Neural cell (in vitro differentiated cells): ENCODE data around the gene ERGIC2. TPM values are rescaled to one million over a fixed set of nuclear protein-coding genes. Genes with fewer than 3 reads are reported as not detected.

ENCODE experiments used
- H2AFZ ChIP-seq: fragments of 200-600, 300-800 bp; sonication (generic), shearing (Covaris generic); 2 replicates; pipeline ENCODE4 v1.6.0; 2014; ENCODE audit warnings: low read depth, mild to moderate bottlenecking, antibody characterized with exemption, low read length, moderate library complexity
- H3F3A ChIP-seq: fragments of 200-600 bp; shearing (Covaris generic); 2 replicates; pipeline ENCODE4 v1.6.1; 2016; ENCODE audit warnings: mild to moderate bottlenecking, moderate library complexity, mixed read lengths, antibody characterized with exemption, low read length; ENCODE audit not compliant: insufficient read depth, poor library complexity, severe bottlenecking
- H3K27ac ChIP-seq: fragments of 200-600, 300-800 bp; sonication (generic), shearing (Covaris generic); 2 replicates; pipeline ENCODE4 v1.5.1; 2014; ENCODE audit warnings: mild to moderate bottlenecking, low read length, moderate library complexity
- H3K27me3 ChIP-seq: fragments of 300-800, 200-600 bp; sonication (generic), shearing (Covaris generic); 2 replicates; pipeline ENCODE4 v1.6.0; 2014; ENCODE audit warnings: mild to moderate bottlenecking, low read depth, low read length, moderate library complexity; ENCODE audit not compliant: insufficient read depth
- H3K36me3 ChIP-seq: fragments of 300-800, 200-600 bp; sonication (generic), shearing (Covaris generic); 2 replicates; pipeline ENCODE4 v1.5.1; 2014; ENCODE audit warnings: mild to moderate bottlenecking, antibody characterized with exemption, low read length, moderate library complexity; ENCODE audit not compliant: insufficient read depth
- H3K4me2 ChIP-seq: fragments of 300-800, 200-600 bp; sonication (generic), shearing (Covaris generic); 2 replicates; pipeline ENCODE4 v1.6.0; 2014; ENCODE audit warnings: mild to moderate bottlenecking, low read length
- H3K4me3 ChIP-seq: fragments of 300-800, 200-600 bp; sonication (generic), shearing (Covaris generic); 2 replicates; pipeline ENCODE4 v1.5.1; 2014; ENCODE audit warnings: mild to moderate bottlenecking, low read length, moderate library complexity
- H3K79me2 ChIP-seq: fragments of 200-600 bp; shearing (Covaris generic); replicated peaks from 2 replicates; pipeline ENCODE4 v1.6.0; 2014; ENCODE audit warnings: mild to moderate bottlenecking, low read length, moderate library complexity; ENCODE audit not compliant: insufficient read depth
- H3K9ac ChIP-seq: fragments of 300-800, 200-600 bp; sonication (generic), shearing (Covaris generic); 2 replicates; pipeline ENCODE4 v1.6.1; 2016; ENCODE audit warnings: mild to moderate bottlenecking, low read length, mixed read lengths
- H3K9me2 ChIP-seq: fragments of 200-600 bp; shearing (Covaris generic); 2 replicates; pipeline ENCODE4 v1.6.1; 2016; ENCODE audit warnings: mild to moderate bottlenecking, low read length, mixed read lengths; ENCODE audit not compliant: insufficient read depth
- H3K9me3 ChIP-seq: fragments of 200-600, 300-800 bp; sonication (generic), shearing (Covaris generic); 2 replicates; pipeline ENCODE4 v1.6.1; 2016; ENCODE audit warnings: mild to moderate bottlenecking, mixed run types, low read length, moderate library complexity, mixed read lengths
- H4K20me1 ChIP-seq: fragments of 200-600 bp; shearing (Covaris generic); 2 replicates; pipeline ENCODE4 v1.6.1; 2016; ENCODE audit warnings: mild to moderate bottlenecking, mixed run types; ENCODE audit not compliant: insufficient read depth
- EP300 ChIP-seq: fragments of 450-650 bp; conservative IDR thresholded peaks from 2 replicates; pipeline ENCODE4 v1.6.1; 2014; ENCODE audit warnings: antibody characterized with exemption, mild to moderate bottlenecking, moderate library complexity; ENCODE audit not compliant: poor library complexity, severe bottlenecking
- EZH2 ChIP-seq: fragments of 200-600, 300-800 bp; shearing (Covaris generic), sonication (generic); IDR thresholded peaks from 2 replicates; pipeline ENCODE4 v1.6.1; 2014; ENCODE audit warnings: antibody characterized with exemption, low read length, borderline replicate concordance, mild to moderate bottlenecking; ENCODE audit not compliant: insufficient read depth, poor library complexity, severe bottlenecking
- MXI1 ChIP-seq: fragments of 450-650 bp; conservative IDR thresholded peaks from 2 replicates; pipeline ENCODE4 v1.6.1; 2014; ENCODE audit warnings: antibody characterized with exemption, mild to moderate bottlenecking; ENCODE audit not compliant: poor library complexity, severe bottlenecking
- POLR2AphosphoS5 ChIP-seq: IDR thresholded peaks from 2 replicates; pipeline ENCODE4 v1.6.1; 2012
- RAD21 ChIP-seq: fragments of 450-650 bp; conservative IDR thresholded peaks from 2 replicates; pipeline ENCODE4 v1.6.1; 2014; ENCODE audit warnings: antibody characterized with exemption, mild to moderate bottlenecking, moderate library complexity
- SMC3 ChIP-seq: fragments of 450-650 bp; conservative IDR thresholded peaks from 2 replicates; pipeline ENCODE4 v1.6.1; 2014; ENCODE audit warnings: antibody characterized with exemption, mild to moderate bottlenecking, moderate library complexity; ENCODE audit not compliant: poor library complexity
- TAF1 ChIP-seq: IDR thresholded peaks from 2 replicates; pipeline ENCODE4 v1.6.1; 2012; ENCODE audit warnings: low read depth
- polyA plus RNA-seq: library from polyadenylated mRNA; depleted of rRNA; stranded (reverse); fragments of >200 nt; gene quantifications from 2 replicates; pipeline ENCODE4 v1.2.3, GENCODE V29; 2014
- TF ChIP-seq, protein P1 (sequence below): IDR thresholded peaks from 2 replicates; pipeline ENCODE4 v1.6.1; 2012; ENCODE audit warnings: borderline replicate concordance
- TF ChIP-seq, protein P2 (sequence below): fragments of 450-650 bp; IDR thresholded peaks from 2 replicates; pipeline ENCODE4 v1.5.1; 2014; ENCODE audit warnings: antibody characterized with exemption, mild to moderate bottlenecking, moderate library complexity; ENCODE audit not compliant: poor library complexity, severe bottlenecking

ERGIC2 gene
- polyA plus RNA-seq, 1 donor from 2014 or later: 106 TPM

GRCh38 chr12:29287622-29288021 lies 93.3 kb downstream of the ERGIC2 start:
- Histone ChIP-seq H3K27me3 (no peaks in the 10 kb centered on the region), H3F3A (no peaks in the 10 kb centered on the region), H3K9me2 (no peaks in the 10 kb centered on the region), H3K4me3 (no peak overlapping the region), H4K20me1 (no peaks in the 10 kb centered on the region), H3K36me3 (no peaks in the 10 kb centered on the region), H3K4me2 (no peak overlapping the region), H3K27ac (no peak overlapping the region), H3K9me3 (no peaks in the 10 kb centered on the region), H2AFZ (no peak overlapping the region), H3K79me2 (no peaks in the 10 kb centered on the region), H3K9ac (no peak overlapping the region)
- no peak for TF ChIP-seq EZH2
- TF ChIP-seq, protein P1, sequence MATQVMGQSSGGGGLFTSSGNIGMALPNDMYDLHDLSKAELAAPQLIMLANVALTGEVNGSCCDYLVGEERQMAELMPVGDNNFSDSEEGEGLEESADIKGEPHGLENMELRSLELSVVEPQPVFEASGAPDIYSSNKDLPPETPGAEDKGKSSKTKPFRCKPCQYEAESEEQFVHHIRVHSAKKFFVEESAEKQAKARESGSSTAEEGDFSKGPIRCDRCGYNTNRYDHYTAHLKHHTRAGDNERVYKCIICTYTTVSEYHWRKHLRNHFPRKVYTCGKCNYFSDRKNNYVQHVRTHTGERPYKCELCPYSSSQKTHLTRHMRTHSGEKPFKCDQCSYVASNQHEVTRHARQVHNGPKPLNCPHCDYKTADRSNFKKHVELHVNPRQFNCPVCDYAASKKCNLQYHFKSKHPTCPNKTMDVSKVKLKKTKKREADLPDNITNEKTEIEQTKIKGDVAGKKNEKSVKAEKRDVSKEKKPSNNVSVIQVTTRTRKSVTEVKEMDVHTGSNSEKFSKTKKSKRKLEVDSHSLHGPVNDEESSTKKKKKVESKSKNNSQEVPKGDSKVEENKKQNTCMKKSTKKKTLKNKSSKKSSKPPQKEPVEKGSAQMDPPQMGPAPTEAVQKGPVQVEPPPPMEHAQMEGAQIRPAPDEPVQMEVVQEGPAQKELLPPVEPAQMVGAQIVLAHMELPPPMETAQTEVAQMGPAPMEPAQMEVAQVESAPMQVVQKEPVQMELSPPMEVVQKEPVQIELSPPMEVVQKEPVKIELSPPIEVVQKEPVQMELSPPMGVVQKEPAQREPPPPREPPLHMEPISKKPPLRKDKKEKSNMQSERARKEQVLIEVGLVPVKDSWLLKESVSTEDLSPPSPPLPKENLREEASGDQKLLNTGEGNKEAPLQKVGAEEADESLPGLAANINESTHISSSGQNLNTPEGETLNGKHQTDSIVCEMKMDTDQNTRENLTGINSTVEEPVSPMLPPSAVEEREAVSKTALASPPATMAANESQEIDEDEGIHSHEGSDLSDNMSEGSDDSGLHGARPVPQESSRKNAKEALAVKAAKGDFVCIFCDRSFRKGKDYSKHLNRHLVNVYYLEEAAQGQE: no peak
- TF ChIP-seq MXI1: no peak
- TF ChIP-seq RAD21: no peak
- TF ChIP-seq EP300: no peak
- TF ChIP-seq POLR2AphosphoS5: no peak
- TF ChIP-seq, protein P2, sequence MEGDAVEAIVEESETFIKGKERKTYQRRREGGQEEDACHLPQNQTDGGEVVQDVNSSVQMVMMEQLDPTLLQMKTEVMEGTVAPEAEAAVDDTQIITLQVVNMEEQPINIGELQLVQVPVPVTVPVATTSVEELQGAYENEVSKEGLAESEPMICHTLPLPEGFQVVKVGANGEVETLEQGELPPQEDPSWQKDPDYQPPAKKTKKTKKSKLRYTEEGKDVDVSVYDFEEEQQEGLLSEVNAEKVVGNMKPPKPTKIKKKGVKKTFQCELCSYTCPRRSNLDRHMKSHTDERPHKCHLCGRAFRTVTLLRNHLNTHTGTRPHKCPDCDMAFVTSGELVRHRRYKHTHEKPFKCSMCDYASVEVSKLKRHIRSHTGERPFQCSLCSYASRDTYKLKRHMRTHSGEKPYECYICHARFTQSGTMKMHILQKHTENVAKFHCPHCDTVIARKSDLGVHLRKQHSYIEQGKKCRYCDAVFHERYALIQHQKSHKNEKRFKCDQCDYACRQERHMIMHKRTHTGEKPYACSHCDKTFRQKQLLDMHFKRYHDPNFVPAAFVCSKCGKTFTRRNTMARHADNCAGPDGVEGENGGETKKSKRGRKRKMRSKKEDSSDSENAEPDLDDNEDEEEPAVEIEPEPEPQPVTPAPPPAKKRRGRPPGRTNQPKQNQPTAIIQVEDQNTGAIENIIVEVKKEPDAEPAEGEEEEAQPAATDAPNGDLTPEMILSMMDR: no peak
- no peak for TF ChIP-seq TAF1
- no peak for TF ChIP-seq SMC3

Other genes starting within 250 kb of the ERGIC2 start
- 0.99 and 3.5 TPM in 2 replicates for gene FAR2, start 231.9 kb downstream of the ERGIC2 start, polyA plus RNA-seq
- gene OVCH1, start 116.5 kb upstream of the ERGIC2 start, polyA plus RNA-seq: 0.72 and 0.83 TPM in 2 replicates